GM12801 (cell line): ENCODE measurements around the gene TXNDC16.

ENCODE experiments used
- TF ChIP-seq, protein P1 (sequence below): IDR thresholded peaks from one replicate; pipeline ENCODE4 v1.5.1; 2011; ENCODE audit warnings: control low read depth; ENCODE audit not compliant: insufficient read length; ENCODE audit errors: extremely low read depth

The TXNDC16 gene

DNA sequence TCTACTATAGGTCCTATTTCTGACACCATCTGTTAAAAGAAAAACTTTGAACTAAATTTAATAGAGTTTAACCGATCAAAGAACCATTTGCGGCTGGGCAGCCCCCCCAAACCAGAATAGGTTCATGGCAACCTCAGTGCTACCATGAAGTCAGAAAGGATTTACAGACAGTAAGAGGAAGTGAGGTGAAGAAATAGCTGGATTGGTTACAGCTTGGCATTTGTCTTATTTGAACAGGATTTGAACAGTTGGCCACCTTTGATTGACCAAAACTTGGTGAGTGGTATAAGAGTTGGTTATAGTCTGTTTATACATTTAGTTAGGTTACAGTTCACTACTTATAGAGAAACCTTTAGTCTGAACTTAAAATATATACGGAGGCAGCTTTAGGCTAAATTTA lies 88.9 kb downstream of the TXNDC16 start:
- TF ChIP-seq, protein P1, sequence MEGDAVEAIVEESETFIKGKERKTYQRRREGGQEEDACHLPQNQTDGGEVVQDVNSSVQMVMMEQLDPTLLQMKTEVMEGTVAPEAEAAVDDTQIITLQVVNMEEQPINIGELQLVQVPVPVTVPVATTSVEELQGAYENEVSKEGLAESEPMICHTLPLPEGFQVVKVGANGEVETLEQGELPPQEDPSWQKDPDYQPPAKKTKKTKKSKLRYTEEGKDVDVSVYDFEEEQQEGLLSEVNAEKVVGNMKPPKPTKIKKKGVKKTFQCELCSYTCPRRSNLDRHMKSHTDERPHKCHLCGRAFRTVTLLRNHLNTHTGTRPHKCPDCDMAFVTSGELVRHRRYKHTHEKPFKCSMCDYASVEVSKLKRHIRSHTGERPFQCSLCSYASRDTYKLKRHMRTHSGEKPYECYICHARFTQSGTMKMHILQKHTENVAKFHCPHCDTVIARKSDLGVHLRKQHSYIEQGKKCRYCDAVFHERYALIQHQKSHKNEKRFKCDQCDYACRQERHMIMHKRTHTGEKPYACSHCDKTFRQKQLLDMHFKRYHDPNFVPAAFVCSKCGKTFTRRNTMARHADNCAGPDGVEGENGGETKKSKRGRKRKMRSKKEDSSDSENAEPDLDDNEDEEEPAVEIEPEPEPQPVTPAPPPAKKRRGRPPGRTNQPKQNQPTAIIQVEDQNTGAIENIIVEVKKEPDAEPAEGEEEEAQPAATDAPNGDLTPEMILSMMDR = no peak

DNA sequence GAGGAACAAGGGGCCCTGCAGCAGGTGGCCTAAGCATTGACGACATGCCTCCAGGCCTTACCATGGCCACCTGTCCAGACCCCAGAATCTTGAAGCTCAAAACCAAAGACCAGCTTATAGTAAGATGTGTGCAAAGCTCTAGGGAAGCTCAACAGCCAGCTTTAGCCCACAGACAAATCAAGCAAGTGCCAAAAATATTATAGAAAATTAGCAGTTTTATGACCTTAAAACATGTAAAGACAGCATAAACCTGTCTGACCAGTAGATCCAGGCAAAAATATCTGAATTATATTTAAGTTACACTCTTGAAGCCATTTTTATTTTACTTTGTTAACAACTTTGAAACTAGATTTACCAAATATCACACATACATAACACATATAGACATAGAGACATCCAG lies 90.6 kb downstream of the TXNDC16 start:
- TF ChIP-seq, protein P1 = no peak

DNA sequence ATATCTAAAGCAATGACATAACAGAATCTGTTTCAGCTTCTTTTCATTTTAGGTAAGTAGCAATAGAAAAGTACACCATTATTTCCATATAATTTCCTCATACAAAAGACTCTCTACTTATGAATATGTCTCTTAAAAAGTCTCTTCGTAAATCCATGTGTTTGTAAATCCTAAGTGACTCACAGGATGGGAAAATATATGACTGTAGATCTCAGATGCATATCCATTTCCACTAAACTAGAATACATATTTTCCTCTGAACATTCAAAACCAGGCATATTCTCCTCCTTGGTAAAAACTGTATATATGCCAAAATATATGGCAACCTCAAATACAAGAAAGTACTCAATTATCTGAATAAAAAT lies 93.6 kb downstream of the TXNDC16 start:
- TF ChIP-seq, protein P1 = no peak

DNA sequence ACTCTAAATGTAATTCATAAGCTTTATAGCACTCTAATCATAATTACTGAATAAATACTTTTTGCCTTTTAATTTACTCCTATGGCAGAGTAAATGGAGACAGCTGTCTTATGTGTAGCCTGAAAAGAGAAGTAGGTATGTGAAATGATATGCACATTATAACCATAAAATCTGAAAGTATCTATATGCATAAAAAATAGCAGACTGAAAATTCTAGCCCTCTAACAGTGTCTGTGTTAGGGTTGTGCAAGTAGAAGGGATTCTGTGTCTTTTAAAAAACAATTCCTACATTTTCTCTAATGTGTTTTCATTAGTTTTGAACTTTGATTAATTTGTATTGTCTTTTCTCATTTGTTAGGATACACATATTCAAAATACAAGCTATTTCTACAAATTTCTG lies 94.9 kb downstream of the TXNDC16 start:
- TF ChIP-seq, protein P1 = no peak

DNA sequence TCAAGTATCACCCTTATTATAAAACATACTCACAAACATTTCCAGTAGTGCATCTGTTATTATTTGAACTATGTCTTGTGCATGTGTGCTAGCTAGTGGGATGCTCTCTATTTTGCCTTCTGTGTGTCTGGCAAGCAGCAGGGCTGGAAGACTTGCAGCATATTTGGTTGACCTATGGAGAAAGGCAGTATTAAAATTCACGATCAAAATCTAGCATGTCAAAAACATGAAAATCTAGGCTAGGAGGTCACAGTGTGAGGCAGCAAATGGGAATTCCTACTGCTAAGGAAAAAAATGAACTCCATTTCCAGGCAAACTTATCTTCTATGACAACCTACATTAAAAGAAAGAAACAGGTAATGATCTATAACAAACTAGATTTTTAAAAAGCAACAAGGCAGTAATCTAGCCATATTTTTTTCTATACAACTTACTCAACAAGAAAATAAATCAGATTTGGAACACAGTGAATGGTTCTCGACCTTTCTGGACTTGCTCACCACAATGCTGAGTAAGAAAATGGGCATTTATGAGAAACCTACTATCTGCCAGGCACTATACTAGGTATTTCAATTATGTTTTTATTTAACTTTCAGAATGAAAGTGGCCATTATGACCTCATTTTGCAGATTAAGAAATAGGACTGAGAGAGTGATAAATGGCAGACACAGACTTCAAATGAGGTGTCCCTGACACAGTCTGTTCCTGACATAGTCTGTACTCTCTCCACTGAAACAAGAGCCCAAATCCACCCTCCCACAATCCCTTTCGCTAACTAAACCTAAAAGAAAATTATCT lies 96.8 kb downstream of the TXNDC16 start:
- TF ChIP-seq, protein P1 = no peak

DNA sequence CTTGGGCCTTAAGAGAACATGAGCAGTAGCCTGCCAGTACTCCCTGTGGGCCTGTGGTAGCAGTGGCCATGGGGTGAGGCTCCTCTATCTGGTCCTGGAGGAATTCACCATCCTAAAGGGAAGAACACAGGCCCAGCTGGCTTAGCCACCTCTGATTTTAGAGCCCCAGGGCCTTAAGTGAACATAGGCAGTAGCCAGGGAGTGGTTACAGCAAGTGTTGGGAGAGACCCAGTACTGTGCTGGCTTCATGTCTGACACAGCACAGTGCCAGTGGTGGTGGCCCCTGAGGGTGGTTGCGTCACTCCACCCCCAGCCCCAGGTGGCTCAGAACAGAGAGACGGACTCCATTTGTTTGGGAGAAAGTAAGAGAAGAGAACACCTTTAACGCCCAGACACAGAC lies 105.1 kb downstream of the TXNDC16 start:
- TF ChIP-seq, protein P1 = no peak

DNA sequence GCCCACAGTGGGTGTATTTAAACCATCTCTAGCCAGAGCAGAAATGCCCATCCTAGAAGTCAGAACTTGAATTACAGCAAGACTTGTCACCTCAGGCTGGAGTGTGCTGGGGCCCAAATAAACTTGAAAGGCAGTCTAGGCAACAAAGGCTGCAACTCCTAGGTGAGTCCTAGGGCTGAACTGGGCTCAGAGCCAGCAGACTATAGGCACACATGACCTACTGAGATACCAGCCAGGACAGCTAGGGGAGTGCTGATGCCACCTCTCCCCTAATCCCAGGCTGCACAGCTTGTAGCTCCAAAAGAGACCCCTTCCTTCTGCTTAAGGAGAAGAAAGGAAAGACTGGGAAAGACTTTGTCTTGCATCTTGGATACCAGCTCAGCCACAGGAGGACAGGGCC lies 106.0 kb downstream of the TXNDC16 start:
- TF ChIP-seq, protein P1 = no peak
